A204.1 (cell line): ENCODE results near the gene DRD3.

Source experiments
- FAIRE-seq: peaks from 2 replicates; lab custom pipeline; 2012; peaks lifted over from hg19 to GRCh38; lab: Jason Lieb, UNC

DRD3 gene

GRCh38 chr3:114179575-114179974 is 723 bp upstream of the DRD3 start:
- FAIRE-seq, result no peak

GRCh38 chr3:114176890-114177289 is 2.0 kb downstream of the DRD3 start:
- FAIRE-seq, result no peak

- FAIRE-seq, result no peak
These were observed 2.4 kb downstream of the DRD3 start for GRCh38 chr3:114176487-114176886.

- FAIRE-seq, result no peak
These were observed 3.5 kb downstream of the DRD3 start for GRCh38 chr3:114175204-114175987.

GRCh38 chr3:114171677-114172076 is 7.2 kb downstream of the DRD3 start:
- no peak for FAIRE-seq

- FAIRE-seq, result no peak
These were observed 10.7 kb downstream of the DRD3 start for GRCh38 chr3:114168150-114168549.

GRCh38 chr3:114157321-114157720 is 21.5 kb downstream of the DRD3 start:
- FAIRE-seq, result no peak

- FAIRE-seq, result no peak
These were observed 23.5 kb downstream of the DRD3 start for GRCh38 chr3:114155370-114155821.

GRCh38 chr3:114154321-114154821 is 24.5 kb downstream of the DRD3 start:
- FAIRE-seq, result no peak

GRCh38 chr3:114152519-114153151 is 26.2 kb downstream of the DRD3 start:
- FAIRE-seq, result no peak

GRCh38 chr3:114151091-114151490 is 27.8 kb downstream of the DRD3 start:
- FAIRE-seq, result no peak

GRCh38 chr3:114147251-114147650 is 31.6 kb downstream of the DRD3 start:
- FAIRE-seq, result no peak

- no peak for FAIRE-seq
These were observed 33.8 kb downstream of the DRD3 start for GRCh38 chr3:114144909-114145688.

GRCh38 chr3:114143817-114144216 is 35.0 kb downstream of the DRD3 start:
- no peak for FAIRE-seq

- FAIRE-seq, result no peak
These were observed 39.0 kb downstream of the DRD3 start for GRCh38 chr3:114139836-114140235.

GRCh38 chr3:114133947-114134346 is 44.9 kb downstream of the DRD3 start:
- FAIRE-seq, result no peak

GRCh38 chr3:114132500-114132899 is 46.4 kb downstream of the DRD3 start:
- no peak for FAIRE-seq

GRCh38 chr3:114128826-114129225 is 50.0 kb downstream of the DRD3 start:
- FAIRE-seq, result no peak

- no peak for FAIRE-seq
These were observed 50.6 kb downstream of the DRD3 start for GRCh38 chr3:114128231-114128630.

- no peak for FAIRE-seq
These were observed 51.3 kb downstream of the DRD3 start for GRCh38 chr3:114127517-114127916.

GRCh38 chr3:114126461-114126860 is 52.4 kb downstream of the DRD3 start:
- FAIRE-seq, result no peak

GRCh38 chr3:114122027-114122709 is 56.7 kb downstream of the DRD3 start:
- FAIRE-seq, result no peak
